Keratinocyte (primary cell): ENCODE measurements around the gene PRR7.

Experiments used
- CTCF ChIP-seq, 3 experiments: IDR thresholded peaks in 1 of 3; conservative IDR thresholded peaks in 1 of 3; optimal IDR thresholded peaks in 1 of 3; 2 replicates in 2 of 3; 3 replicates in 1 of 3; pipeline versions ENCODE3 to v1.5.1; 2011; ENCODE audit warnings: low read length in 3 of 3, mild to moderate bottlenecking in 3 of 3, moderate library complexity in 2 of 3, control low read depth in 1 of 3, inconsistent platforms in 1 of 3; ENCODE audit not compliant: insufficient read depth in 2 of 3; ENCODE audit errors: extremely low read depth in 1 of 3
- EZH2 ChIP-seq: IDR thresholded peaks from one replicate; pipeline ENCODE4 v1.6.1; 2012; ENCODE audit warnings: inconsistent platforms, mild to moderate bottlenecking, low read length, moderate library complexity

GRCh38 chr5:177465044-177465443, 18.4 kb downstream of the PRR7 start:
- TF ChIP-seq CTCF (optimal IDR thresholded peaks at IDR 0.05 in 1 of 3, IDR thresholded peaks at IDR 0.05 in 1 of 3, conservative IDR thresholded peaks at IDR 0.05 in 1 of 3; ENCODE audit: extremely low read depth in 1 of 3, insufficient read depth in 2 of 3, low read length in 3 of 3) (no peak), EZH2 (no peak)
